Measurements from ENCODE around the gene FAT1.
A peak's percentile ranks its signal among the peaks of the same experiment; 100 is the strongest.

The FAT1 gene

GRCh38 chr4:186726426-186727168 lies 2.9 kb upstream of the FAT1 start:
- intact Hi-C loops (cut with DNase I), result no loop called here
- peak; percentile 18 to 89 (median 45) for DNase-seq

DNA sequence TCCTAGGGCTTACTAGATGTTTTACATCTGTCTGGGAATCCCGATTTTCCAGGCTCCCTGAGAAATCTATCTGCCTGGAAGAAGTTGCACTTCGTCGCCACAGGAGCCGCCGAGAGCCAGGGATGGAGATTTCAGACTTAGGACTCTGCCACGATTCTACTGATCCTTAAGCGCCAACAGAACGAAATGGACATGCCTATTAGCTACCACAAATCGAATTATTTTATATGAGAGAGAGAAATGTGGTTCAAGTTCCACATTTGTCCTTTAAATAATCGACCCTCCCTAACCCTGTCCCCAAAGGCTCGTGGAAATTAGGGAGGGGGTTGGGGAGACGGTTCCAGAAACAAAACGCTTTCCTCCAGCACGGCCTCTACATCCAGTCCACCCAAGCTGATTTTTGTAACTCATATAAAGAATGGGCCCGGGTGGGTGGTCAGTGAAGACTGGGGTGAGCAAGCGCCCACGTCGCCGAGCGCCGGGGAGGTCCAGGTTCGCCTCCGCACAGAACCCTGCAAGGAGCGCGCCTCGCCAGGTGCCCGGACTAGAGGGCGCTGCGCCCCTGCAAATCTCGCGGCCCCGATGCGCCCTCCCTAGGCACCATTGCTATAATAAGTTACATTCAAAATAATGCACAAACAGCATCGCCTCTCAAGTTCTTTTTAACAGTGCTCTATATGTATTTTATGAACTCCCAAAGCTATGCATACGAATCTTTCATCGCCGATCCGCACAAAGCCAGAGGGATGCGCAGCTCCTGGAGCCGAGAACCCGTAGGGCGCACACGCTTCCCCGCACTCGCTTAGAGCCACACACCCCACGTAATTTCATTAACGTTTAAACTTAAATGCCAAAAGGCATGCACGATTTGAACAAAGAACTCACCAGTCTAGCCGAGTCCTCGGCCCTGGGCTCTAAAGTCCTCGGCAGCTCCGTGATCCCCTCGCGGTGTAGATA lies 2.1 kb upstream of the FAT1 start:
- intact Hi-C loops (cut with DNase I), result no loop called here

GRCh38 chr4:186724864-186725468 lies 1.3 kb upstream of the FAT1 start:
- intact Hi-C loops (cut with DNase I), result loop anchor here (5.0 kb wide), 1 partner anchor 48 kb away; no protein-coding TSS in a partner anchor
- no peak for DNase-seq

More for the DNA sequence above, 2.1 kb upstream of the FAT1 start:
- peak; percentile 60 to 94 (median 70) for DNase-seq

- peak in 4 of 10 donors; percentile 9 to 79 (median 71) for DNase-seq
- intact Hi-C loops (cut with DNase I), result loop anchor here (5.0 kb wide), 1 partner anchor 47 kb away; no protein-coding TSS in a partner anchor
These were observed 605 bp upstream of the FAT1 start for GRCh38 chr4:186724058-186724863.

DNA sequence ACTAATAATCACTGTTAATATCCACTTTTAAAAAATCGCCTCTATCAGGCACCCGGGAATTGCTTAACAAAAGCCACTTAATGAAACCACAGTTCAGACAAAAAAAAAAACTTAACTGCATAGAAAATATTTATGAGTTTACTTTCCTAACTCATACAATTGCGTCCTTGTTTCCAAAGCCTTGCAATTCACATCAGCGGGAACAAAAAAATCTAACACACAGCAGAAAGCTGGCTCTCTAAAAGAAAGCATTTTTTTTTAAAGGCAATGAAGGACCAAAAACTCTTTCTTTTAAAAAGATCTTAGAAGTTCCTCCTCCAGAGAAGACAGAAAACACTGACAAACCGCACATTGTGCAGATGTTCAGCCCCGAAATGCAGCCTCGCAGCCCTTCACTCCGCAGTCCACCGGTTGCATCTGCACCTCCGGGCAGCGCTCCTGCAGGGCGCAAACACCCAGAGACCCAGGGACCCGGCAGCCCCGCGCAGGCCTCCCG lies 812 bp downstream of the FAT1 start:
- peak in 2 of 10 donors; percentile 13 to 79 for DNase-seq
- intact Hi-C loops (cut with DNase I), result loop anchor here (5.0 kb wide), 1 partner anchor 46 kb away; no protein-coding TSS in a partner anchor

DNA sequence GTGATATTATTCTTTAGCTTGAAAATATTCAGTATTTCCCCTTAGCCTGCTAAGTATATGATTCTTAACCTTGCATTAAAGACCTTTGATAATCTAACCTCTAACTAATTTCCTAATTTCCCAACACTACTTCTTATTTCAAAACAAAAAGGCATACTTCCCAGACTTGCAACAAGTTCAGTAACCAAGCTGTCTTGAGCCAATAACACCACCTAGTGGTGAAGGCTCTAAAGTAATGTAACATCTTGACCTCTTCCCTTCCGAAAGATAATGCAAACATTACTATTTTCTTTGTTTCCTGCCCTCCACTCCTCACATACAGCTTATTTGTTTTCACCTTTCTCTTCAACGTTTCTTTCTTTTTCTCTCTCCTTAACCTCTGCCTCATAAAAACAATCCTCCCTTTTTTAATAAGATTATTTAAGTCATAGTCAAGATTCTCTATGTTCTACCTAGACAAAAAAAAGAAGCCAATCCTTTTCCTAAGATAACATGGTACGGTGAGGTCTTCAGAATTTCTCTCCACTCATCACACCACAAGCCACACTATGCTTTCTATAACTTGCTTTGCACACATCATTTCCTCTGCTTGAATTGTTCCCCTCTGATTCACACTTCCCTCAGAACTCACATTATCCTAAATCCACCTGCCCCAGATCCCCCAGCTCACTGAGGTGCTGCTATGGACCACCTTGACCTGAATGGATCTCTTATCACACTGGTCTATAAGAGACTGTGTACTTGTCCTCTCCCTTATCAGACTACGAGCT lies 3.5 kb downstream of the FAT1 start:
- DNase-seq, result no peak
- intact Hi-C loops (cut with DNase I), result loop anchor here (5.0 kb wide), 1 partner anchor 43 kb away; no protein-coding TSS in a partner anchor

GRCh38 chr4:186717556-186717955 lies 6.1 kb downstream of the FAT1 start:
- intact Hi-C loops (cut with DNase I), result no loop called here
- DNase-seq, result no peak

- intact Hi-C loops (cut with DNase I), result no loop called here
- DNase-seq, result no peak
These were observed 8.6 kb downstream of the FAT1 start for GRCh38 chr4:186715077-186715476.

- DNase-seq, result no peak
- intact Hi-C loops (cut with DNase I), result no loop called here
These were observed 9.5 kb downstream of the FAT1 start for GRCh38 chr4:186714006-186714675.

- no peak for DNase-seq
- intact Hi-C loops (cut with DNase I), result no loop called here
These were observed 11.0 kb downstream of the FAT1 start for GRCh38 chr4:186712690-186713089.

GRCh38 chr4:186710521-186711119 lies 13.0 kb downstream of the FAT1 start:
- intact Hi-C loops (cut with DNase I), result no loop called here
- no peak for DNase-seq

DNA sequence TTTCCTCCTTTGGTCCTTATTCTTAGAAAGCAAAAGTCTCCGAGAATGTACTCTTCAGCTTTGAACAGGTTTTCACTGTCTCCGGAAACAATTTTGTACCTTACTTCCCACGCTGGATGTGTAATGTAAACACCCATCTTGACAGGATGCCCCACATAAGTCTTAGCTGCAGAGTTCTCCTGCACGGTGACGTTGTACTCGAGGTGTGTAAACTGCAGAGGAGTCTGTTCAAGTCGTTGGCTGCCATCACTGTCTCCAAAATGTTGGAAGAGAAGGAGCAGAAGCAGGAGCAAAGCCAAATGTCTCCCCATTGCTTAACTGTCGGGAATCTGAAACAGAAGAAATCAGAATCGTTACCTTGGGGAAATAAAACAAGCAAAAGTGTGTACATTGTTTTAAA lies 14.1 kb downstream of the FAT1 start:
- no peak for DNase-seq
- intact Hi-C loops (cut with DNase I), result no loop called here

- intact Hi-C loops (cut with DNase I), result no loop called here
- no peak for DNase-seq
These were observed 15.1 kb downstream of the FAT1 start for GRCh38 chr4:186708554-186708953.

DNA sequence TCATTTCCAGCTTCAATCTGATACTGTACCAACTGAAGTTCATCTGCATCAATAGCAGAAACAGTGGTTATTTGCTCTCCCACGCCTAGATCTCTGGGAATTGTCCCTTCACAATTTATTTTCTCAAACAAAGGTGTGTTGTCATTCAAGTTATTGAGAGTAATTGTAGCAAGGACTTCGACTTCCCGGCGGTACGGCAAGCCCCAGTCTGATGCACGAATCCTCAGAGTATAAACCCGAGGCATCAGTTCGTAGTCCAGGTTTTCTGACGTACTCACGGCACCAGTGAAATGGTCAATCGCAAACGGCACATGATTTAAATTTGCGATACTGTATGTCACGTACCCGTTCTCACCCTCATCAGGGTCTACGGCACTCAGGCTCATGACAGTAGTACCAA lies 15.7 kb downstream of the FAT1 start:
- intact Hi-C loops (cut with DNase I), result no loop called here
- DNase-seq, result no peak

GRCh38 chr4:186707574-186707973 lies 16.1 kb downstream of the FAT1 start:
- intact Hi-C loops (cut with DNase I), result no loop called here
- no peak for DNase-seq

DNA sequence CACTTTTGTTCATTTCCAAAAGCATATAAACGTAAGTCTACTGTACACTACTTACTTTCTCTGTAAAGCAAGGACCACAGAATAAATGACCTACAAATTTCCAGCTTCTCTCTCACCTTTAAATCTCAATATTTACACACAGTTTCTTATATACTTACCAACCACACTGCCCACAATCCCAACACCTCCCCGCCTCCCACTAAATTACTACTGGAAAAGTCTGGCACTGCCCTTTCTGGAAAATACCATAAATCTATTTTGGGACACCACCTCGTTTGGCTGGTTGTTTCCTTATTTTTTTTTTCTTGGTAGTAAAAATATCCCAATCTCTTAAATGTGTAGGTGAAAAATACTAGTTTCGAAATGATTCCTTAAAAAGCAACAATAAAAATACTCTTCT lies 19.6 kb downstream of the FAT1 start:
- intact Hi-C loops (cut with DNase I), result no loop called here
- DNase-seq, result no peak

DNA sequence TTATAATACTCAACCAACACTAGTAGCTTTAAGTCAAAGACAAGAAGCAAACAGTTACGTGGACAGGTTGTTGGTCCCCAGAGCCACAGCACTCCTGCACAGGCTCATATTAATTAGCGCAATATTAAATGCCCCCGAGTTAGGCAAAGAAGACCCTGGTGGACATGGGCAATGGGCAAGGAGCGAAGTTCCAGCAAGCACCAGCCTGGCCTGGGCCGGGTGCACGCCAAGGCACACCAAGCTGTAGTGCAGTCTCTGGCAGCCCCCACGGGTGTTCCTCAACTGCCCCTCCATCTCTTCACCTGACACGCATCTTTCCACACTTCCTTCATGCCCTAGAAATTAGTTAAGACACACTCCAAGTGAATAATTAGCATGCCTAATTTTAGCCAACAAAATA lies 20.1 kb downstream of the FAT1 start:
- intact Hi-C loops (cut with DNase I), result no loop called here
- DNase-seq, result no peak

GRCh38 chr4:186702940-186703339 lies 20.7 kb downstream of the FAT1 start:
- DNase-seq, result no peak
- intact Hi-C loops (cut with DNase I), result no loop called here

Data from posterior cingulate gyrus (tissue), 11 donors.